HG03108 (cell line): Measurements from ENCODE around the gene CXCL14.
A peak's percentile ranks its signal among the peaks of the same experiment; 100 is the strongest.

Experiments
- ATAC-seq: cut with Tn5 transposase; IDR thresholded peaks from one replicate; pipeline ENCODE4 v1.9.1; 2021; ENCODE audit warnings: moderate library complexity; ENCODE audit not compliant: unreplicated experiment

CXCL14 gene

GRCh38 chr5:135598691-135599395 is 20.1 kb upstream of the CXCL14 start:
- no peak for ATAC-seq

- no peak for ATAC-seq
These were observed 18.0 kb upstream of the CXCL14 start for GRCh38 chr5:135596788-135597187.

GRCh38 chr5:135596157-135596763 is 17.5 kb upstream of the CXCL14 start:
- ATAC-seq, result no peak

DNA sequence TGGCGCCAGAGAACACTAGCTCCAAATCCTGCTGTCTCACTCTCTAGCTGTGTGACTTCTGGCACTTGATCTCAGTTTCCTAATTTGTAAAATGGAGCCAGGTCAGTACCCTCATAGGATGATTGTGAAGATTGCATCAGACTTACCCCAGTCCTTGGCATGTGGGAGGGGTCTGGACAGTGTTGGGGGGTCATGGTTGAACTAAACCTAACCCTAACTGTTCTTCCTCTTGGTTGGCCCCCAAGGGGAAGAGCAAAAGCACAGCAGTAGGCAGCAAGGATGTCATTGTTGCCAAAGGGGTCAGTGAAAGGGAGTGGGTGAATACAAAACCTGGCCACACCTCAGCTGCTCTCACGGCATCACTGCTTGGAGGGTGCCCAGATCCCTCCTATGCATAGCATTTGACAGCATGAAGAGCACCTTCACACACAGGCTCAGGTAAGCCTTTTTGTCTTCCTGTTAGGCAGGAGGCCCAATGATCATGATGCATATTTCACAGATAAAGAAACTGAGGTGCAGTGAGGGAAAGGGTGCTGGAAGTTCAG is 15.7 kb upstream of the CXCL14 start:
- ATAC-seq, result no peak

- no peak for ATAC-seq
These were observed 15.1 kb upstream of the CXCL14 start for GRCh38 chr5:135593886-135594285.

DNA sequence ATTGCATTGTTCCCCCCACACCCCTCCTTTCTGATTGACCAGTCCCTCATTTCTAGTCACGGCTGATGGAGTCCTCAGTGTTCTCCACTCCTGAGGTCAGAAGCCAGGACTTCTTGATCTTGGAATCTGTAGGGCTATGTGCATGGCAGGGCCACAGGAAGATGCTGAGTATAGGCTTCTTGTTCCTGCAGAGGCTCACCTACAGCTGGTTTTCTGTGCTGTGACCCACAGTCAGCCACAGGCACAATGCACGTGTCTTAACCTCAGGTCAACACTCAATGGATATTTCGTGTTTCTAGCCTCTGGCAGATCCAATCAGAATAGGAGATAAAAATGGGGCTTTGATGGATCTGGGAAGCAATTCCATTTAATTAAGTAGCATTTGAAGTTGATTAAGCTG is 14.3 kb upstream of the CXCL14 start:
- ATAC-seq, result no peak

- no peak for ATAC-seq
These were observed 13.7 kb upstream of the CXCL14 start for GRCh38 chr5:135592312-135593045.

- ATAC-seq, result no peak
These were observed 12.5 kb upstream of the CXCL14 start for GRCh38 chr5:135591277-135591676.

- no peak for ATAC-seq
These were observed 10.4 kb upstream of the CXCL14 start for GRCh38 chr5:135589152-135589551.

DNA sequence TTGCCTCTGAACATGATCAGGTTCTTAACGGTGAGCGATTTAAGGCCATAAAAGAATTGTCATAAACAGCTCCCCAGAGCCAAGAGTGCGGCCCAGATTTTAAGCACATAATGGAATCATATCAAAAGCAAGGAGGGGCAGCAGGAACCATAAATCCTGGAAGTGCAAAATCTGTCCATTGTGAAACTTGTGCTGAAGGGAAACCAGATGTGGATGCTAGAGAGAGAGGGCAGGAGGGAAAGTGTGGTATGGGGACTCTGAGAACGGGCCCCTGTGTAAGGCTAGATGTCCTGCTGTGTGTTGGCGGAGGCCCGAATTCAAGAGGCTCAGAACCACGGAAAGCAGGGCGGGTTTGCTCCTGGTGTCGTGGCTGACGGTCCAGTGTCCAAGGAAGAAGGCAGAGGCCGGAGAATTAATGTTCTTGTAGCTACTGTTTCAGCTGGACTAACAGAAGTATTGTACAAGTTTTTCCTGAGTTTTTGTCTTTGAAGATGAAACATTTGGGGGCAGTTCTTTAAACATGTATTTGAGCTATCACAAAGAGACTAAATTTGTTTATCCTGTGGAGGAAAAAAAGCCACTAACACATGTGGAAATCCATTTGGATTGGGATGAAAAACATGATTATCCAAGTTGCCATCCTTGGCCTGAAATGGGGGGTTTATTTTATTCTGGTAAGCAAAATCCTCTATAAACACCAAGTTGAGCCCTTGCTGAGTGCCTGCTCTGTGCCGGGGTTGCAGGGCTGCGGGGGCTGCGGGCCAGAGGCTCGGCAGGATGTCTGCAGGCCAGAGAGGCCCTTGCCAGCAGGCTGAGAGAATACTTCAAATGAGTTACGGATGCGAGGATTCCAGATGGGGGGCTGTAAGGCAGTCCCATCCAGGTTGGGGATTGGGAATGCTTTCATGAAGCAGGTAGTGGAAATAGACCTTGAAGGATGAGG is 9.2 kb upstream of the CXCL14 start:
- ATAC-seq, result no peak

DNA sequence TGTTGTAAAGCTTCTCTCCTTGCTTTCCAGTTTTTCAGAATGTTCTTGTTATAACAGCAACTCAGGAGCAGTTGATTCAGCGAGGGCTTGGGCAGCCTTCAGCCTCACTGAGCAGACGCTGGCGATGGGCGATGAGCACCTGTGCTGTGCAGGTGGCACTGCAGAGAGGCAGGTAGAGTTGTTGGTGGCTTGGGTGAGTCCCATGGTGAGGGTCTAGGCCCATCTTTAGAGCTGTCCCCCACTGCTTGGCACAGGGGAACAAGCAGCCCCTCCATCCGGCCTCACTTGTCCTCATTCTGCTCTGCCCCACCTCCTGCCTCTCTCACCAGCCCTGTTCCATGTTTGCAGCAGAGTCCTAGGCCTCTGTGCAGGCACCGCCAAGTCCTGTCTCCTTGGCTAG is 6.1 kb upstream of the CXCL14 start:
- no peak for ATAC-seq

DNA sequence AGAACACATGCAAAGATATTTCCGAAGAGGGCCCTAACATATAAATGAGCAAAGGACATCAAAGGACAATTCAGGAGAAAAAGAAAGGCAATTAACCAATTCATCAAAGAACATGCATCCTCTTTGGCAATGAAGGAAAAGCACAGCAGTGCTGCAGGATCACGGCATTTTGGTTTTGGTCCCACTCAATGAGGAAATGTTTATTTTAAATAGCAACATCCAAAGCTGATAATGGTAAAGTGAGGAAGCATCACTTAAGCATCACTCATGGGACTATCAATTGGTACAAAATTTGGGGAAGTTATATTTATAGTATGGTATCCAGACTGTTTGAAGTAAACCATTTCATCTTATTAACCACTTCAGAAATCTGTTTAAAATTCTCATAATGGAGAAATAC is 5.5 kb upstream of the CXCL14 start:
- no peak for ATAC-seq

DNA sequence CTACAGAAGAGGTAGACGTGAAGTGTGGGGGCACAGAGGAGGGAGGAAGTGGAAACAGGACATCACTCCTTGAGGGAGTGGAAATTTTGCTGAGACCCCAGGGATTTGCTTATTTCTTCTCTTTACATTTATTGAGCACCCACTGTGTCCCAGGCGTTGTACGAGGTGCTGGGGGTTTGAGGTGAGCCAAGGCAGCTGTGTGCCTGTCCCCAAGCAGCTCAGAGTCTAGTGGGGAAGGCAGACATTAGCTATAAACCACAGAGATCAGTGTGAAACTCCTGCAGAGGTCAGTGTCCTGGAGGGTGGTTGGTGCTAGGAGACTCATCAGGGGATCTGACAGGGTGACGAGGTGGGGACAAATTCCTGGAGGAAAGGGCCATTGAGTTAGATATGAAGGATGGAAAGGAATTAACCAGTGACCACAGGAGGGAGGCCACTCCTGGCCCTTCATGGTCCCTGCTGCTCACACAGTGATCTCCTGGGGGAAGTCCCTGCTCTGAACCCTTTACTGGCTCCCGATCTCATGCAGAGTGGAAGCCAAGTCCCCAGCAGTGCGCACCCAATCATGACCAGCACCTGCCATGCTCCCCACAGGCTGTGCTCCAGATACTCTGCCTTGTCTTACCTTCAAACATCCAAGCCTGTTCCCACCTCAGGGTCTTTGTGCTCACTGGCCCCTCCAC is 3.4 kb upstream of the CXCL14 start:
- no peak for ATAC-seq

DNA sequence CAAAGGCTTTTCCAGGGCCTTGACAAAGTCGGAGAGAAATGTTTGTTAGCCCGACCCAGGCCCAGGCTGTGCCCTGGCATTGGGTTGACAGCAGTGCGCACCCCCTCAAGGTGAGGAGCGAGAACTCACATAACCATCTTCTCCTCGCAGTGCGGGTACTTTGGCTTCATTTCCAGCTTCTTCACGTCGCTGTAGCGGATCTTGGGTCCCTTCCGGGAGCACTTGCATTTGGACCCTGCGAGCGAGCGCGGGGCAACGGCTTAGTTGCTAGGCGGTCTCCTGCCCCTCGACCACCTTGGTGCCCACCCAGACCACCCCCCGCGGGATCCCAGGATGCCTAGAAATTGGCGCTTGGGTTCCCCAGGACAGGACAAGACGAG is 496 bp downstream of the CXCL14 start:
- ATAC-seq, result no peak

- no peak for ATAC-seq
These were observed 1.4 kb downstream of the CXCL14 start for GRCh38 chr5:135577421-135577820.

DNA sequence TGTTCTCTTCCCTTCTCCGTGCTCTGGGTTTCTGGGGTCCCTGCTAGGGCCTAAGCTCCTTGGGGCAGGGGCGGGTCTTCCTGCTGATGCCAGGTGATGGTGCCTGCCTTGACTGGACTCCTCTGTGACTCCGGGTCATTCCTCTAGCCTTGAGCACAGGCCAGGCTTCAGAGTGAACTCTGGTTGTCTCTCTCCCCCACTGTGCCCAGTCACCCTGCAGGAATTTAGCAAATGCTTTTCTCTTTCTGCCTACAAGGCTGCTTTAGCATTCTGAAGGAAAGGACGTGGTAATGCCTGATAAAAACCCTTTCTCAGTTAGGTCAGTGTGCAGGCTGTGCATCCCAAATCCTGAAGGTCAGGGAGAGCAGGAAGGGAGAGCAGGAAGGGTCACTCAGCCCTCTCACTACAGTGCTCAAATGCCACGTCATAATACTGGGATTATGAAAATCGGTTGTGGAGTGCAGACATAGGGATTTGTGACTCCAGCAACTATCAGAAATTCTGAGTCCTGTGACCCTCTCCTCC is 2.7 kb downstream of the CXCL14 start:
- no peak for ATAC-seq

DNA sequence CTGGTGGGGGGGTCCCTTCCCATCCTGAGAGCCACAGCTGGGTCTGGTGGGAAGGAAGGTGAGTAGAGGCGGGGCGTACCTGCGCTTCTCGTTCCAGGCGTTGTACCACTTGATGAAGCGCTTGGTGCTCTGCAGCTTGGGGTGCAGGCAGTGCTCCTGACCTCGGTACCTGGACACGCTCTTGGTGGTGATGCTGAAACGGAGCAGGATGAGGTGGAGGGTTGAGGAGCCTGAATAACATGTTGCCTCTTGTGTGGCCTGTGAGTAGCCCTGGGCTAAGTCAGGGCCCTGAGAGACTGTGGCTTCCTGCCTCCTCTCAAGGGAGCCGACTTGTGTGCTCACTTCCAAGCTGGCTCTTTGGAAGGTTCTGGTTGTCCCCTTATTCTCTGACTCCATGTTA is 4.3 kb downstream of the CXCL14 start:
- ATAC-seq, result no peak

GRCh38 chr5:135571902-135572301 is 6.9 kb downstream of the CXCL14 start:
- ATAC-seq, result peak; percentile 54

- no peak for ATAC-seq
These were observed 7.7 kb downstream of the CXCL14 start for GRCh38 chr5:135571066-135571609.

GRCh38 chr5:135570453-135570764 is 8.4 kb downstream of the CXCL14 start:
- no peak for ATAC-seq
